Transverse colon (tissue), 4 donors: ENCODE results near the gene MAU2. TPM values are rescaled to one million over a fixed set of nuclear protein-coding genes. Genes with fewer than 3 reads are reported as not detected.

Experiments
- DNase-seq: peaks from one replicate; pipeline ENCODE4 v3.0.0-alpha.2; 2019
- H3K27ac ChIP-seq, 4 donors: fragments of 200-600 bp; sonication (generic); 2 replicates each; pipeline ENCODE4 v1.5.1; 2016 to 2018; ENCODE audit warnings: inconsistent platforms in 4 of 4
- H3K27me3 ChIP-seq: fragments of 200-600 bp; sonication (generic); 2 replicates; pipeline ENCODE4 v1.5.1; 2017; ENCODE audit warnings: inconsistent platforms
- H3K36me3 ChIP-seq, 4 donors: fragments of 200-600 bp; sonication (generic); 2 replicates each; pipeline ENCODE4 v1.5.1; 2017 to 2019; ENCODE audit warnings: inconsistent platforms in 4 of 4
- H3K4me1 ChIP-seq, 4 donors: fragments of 200-600 bp; sonication (generic); 2 replicates each; pipeline ENCODE4 v1.5.1; 2017 to 2020; ENCODE audit warnings: inconsistent platforms in 4 of 4
- H3K4me3 ChIP-seq, 4 donors: fragments of 200-600 bp; sonication (generic); 1 replicate in 1 of 4; 2 replicates in 3 of 4; pipeline versions ENCODE4 v1.5.1 to v1.6.1; 2017 to 2019; ENCODE audit warnings: inconsistent platforms in 4 of 4
- H3K9me3 ChIP-seq, 2 donors: fragments of 200-600 bp; sonication (generic); 2 replicates each; pipeline ENCODE4 v1.5.1; 2017 to 2019; ENCODE audit warnings: inconsistent platforms in 2 of 2
- EP300 ChIP-seq: sonication (generic); formaldehyde crosslinking; IDR thresholded peaks from one replicate; pipeline ENCODE4 v1.6.1; 2017; ENCODE audit warnings: antibody characterized with exemption, low read depth
- POLR2A ChIP-seq: fragments of 450-650 bp; IDR thresholded peaks from one replicate; pipeline ENCODE4 v1.6.1; 2016; ENCODE audit warnings: antibody characterized with exemption, mild to moderate bottlenecking, moderate library complexity
- POLR2AphosphoS5 ChIP-seq, 3 donors: sonication (generic); formaldehyde crosslinking; IDR thresholded peaks; one replicate each; pipeline ENCODE4 v1.6.1; 2016; ENCODE audit warnings: antibody characterized with exemption in 3 of 3
- WGBS, 2 donors: methylation state at CpG; one replicate each; pipeline ENCODE4 v1.1.5; 2018; ENCODE audit warnings: low coverage in 1 of 2; 5-methylcytosine and 5-hydroxymethylcytosine counted together
- in situ Hi-C, 4 donors: fragments of 200-750 bp; cut with MboI; loops; one replicate each; pipeline versions ENCODE4 v1.15.0 to v1.15.1; 2017; ENCODE audit warnings: low sequenced_read_pairs in 3 of 4, low pct_ligation_motif_present in 1 of 4, low pct_unique_long_range_greater_than_20kb in 1 of 4
- intact Hi-C: fragments of 100-400 bp; cut with DNase I; formaldehyde crosslinking; loops from one replicate; pipeline ENCODE4 v1.15.1; 2023; ENCODE audit warnings: low total_unique reads
- total RNA-seq, 4 donors: library from RNA; depleted of rRNA; stranded (reverse); fragments of >200 nt; gene quantifications; one replicate each; pipeline ENCODE4 v1.1.0, GENCODE V29; 2016
- TF ChIP-seq, protein P1 (sequence below), 5 experiments: fragments of 200-600 bp in 3 of 5; fragments of 450-650 bp in 2 of 5; sonication (generic) in 3 of 5; IDR thresholded peaks; 1 replicate in 2 of 5; 2 replicates in 3 of 5; pipeline ENCODE4 v1.5.1; 2016 to 2017; ENCODE audit warnings: antibody characterized with exemption in 5 of 5, inconsistent platforms in 3 of 5, mild to moderate bottlenecking in 2 of 5, moderate library complexity in 1 of 5

The MAU2 gene
- total RNA-seq, 4 donors from 2014 or later = 59.1 to 214 (median 79.2) TPM

DNA sequence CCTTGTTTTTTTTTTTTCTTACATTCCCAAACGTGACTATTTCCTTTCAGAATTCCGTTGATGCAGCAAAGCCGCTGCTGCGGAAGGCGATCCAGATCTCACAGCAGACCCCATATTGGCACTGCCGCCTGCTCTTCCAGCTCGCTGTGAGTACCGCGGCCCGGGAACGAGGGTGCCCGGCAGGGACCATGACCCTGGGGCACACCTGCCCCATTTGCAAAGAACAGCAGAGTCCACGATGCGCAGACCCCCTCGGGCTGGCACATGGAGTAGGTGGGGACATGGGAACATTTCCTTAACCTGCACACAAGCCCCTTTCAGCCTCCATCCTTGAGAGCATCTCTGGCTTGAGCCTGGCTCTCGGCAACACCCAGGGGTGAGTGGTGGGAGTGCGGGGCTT lies 16.5 kb downstream of the MAU2 start:
- DNase-seq = no peak
- no peak overlapping the region for H3K4me3 ChIP-seq
- no peaks in the 10 kb centered on the region for H3K4me1 ChIP-seq
- no peaks in the 10 kb centered on the region for H3K9me3 ChIP-seq
- TF ChIP-seq EP300 = no peak
- TF ChIP-seq POLR2AphosphoS5 (IDR thresholded peaks at IDR 0.05) = no peak
- no peak for TF ChIP-seq POLR2A
- TF ChIP-seq, protein P1, sequence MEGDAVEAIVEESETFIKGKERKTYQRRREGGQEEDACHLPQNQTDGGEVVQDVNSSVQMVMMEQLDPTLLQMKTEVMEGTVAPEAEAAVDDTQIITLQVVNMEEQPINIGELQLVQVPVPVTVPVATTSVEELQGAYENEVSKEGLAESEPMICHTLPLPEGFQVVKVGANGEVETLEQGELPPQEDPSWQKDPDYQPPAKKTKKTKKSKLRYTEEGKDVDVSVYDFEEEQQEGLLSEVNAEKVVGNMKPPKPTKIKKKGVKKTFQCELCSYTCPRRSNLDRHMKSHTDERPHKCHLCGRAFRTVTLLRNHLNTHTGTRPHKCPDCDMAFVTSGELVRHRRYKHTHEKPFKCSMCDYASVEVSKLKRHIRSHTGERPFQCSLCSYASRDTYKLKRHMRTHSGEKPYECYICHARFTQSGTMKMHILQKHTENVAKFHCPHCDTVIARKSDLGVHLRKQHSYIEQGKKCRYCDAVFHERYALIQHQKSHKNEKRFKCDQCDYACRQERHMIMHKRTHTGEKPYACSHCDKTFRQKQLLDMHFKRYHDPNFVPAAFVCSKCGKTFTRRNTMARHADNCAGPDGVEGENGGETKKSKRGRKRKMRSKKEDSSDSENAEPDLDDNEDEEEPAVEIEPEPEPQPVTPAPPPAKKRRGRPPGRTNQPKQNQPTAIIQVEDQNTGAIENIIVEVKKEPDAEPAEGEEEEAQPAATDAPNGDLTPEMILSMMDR (IDR thresholded peaks at IDR 0.05) = no peak
- WGBS, 2 donors = 92 to 94% methylated on average over 5 to 17 of the region's 17 CpGs
- in situ Hi-C loops = no loop called here
- intact Hi-C loops = no loop called here
- no peaks in the 10 kb centered on the region for H3K27me3 ChIP-seq
- peaks cover 0 to 46% (median 18%) of the 10 kb centered on the region in 4 donors for H3K36me3 ChIP-seq
- no peak overlapping the region for H3K27ac ChIP-seq

DNA sequence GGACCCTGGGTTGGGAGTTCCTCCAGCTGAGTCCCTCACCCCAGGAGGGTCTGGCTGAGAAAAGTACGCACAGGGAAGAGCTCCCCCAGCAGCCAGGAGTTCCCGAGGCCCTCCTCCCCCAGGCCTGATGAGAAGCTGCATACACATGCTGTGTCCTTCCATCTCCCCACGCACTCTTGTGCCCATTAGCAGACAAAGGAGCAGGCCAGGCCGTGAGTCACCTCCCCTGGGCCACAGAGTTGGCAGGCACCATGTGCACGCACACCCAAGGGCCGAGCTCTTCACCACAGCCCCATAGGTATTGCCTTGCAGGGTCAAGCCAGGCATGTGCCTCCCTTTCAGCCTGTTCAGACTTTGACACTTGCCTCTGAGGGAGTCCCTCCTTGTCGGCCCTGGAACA lies 17.5 kb downstream of the MAU2 start:
- no peak for DNase-seq
- no peaks in the 10 kb centered on the region for H3K9me3 ChIP-seq
- H3K4me3 ChIP-seq = no peak overlapping the region
- in situ Hi-C loops (no loop called here), intact Hi-C loops (no loop called here)
- TF ChIP-seq POLR2AphosphoS5 (IDR thresholded peaks at IDR 0.05) (no peak), EP300 (no peak), POLR2A (no peak)
- TF ChIP-seq, protein P1 (IDR thresholded peaks at IDR 0.05) = no peak
- 91% methylated on average over 7 of the region's 7 CpGs; no CpG with 5 or more reads in 1 of the 2 donors for WGBS, 2 donors
- no peaks in the 10 kb centered on the region for H3K27me3 ChIP-seq
- H3K36me3 ChIP-seq = peaks cover 0 to 46% (median 19%) of the 10 kb centered on the region in 4 donors
- H3K27ac ChIP-seq = no peak overlapping the region
- H3K4me1 ChIP-seq = no peaks in the 10 kb centered on the region

DNA sequence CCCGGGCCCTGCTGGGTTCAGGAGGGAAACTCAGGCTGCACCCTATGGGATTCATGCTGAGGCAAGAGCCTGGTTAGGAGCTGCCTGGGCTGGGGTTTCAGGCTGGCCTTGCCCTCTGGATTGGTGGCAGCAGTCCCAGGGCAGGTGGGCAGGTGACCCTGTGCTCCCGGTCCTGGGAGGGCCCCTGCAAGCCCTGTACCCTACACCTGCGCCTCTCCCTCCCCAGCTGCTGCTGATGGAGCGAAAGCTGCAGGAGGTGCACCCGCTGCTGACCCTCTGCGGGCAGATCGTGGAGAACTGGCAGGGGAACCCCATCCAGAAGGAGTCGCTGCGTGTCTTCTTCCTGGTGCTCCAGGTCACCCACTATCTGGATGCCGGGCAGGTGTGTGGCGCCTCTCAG lies 20.4 kb downstream of the MAU2 start:
- in situ Hi-C loops (no loop called here), intact Hi-C loops (no loop called here)
- Histone ChIP-seq H3K27me3 (no peaks in the 10 kb centered on the region), H3K36me3 (peaks cover 0 to 64% (median 24%) of the 10 kb centered on the region in 4 donors), H3K9me3 (no peaks in the 10 kb centered on the region), H3K27ac (no peak overlapping the region), H3K4me3 (no peak overlapping the region), H3K4me1 (no peaks in the 10 kb centered on the region)
- TF ChIP-seq EP300 = no peak
- no peak for TF ChIP-seq POLR2A
- TF ChIP-seq, protein P1 (IDR thresholded peaks at IDR 0.05) = no peak
- no peak for TF ChIP-seq POLR2AphosphoS5 (IDR thresholded peaks at IDR 0.05)
- WGBS, 2 donors = 93% methylated on average over 11 of the region's 11 CpGs; no CpG with 5 or more reads in 1 of the 2 donors
- DNase-seq = no peak

DNA sequence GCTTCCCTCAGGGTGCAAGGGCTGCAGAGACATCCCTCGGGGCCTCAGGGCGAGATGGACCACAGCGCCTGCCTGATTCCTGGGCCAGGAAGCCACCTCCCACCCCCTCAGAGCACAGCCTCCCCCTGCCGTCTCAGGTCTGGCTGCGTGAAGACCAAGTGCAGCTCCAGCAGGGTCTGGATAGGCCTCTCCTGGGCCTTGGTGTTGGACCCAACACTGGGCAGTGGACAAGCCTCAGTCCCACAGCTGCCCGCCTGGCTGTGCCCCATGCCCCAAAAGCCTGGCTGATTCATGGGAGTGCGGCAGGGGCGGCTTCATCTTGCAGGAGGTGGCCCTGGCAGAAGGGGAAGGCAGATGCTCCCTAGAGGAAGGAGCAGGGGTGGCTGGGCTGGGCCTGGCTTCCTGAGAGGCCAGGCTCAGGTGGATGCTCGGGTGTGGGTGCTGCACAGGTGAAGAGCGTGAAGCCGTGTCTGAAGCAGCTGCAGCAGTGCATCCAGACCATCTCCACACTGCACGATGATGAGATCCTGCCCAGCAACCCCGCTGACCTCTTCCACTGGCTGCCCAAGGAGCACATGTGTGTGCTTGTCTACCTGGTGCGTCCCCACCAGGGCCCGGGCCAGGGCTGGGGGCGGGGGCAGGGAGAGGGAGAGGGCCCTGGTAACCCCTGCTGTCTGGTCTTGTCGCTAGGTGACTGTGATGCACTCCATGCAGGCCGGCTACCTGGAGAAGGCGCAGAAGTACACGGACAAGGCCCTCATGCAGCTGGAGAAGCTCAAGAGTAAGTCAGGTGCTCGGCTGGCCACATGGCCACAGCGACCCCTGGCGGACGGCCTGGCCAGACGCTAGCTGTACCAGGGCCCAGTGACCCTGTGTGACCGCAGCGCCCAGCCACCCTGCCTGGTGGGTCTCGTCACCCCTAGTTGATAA lies 21.7 kb downstream of the MAU2 start:
- no peaks in the 10 kb centered on the region for H3K9me3 ChIP-seq

More for the DNA sequence above, 21.7 kb downstream of the MAU2 start:
- peak; percentile 65 for DNase-seq
- TF ChIP-seq, protein P1 (IDR thresholded peaks at IDR 0.05) = peak; percentile 73 to 86 (median 81)
- TF ChIP-seq POLR2AphosphoS5 (IDR thresholded peaks at IDR 0.05) (peak in 1 of 3 donors; percentile 34), EP300 (no peak), POLR2A (no peak)
- Histone ChIP-seq H3K4me1 (no peaks in the 10 kb centered on the region), H3K36me3 (peaks cover 0 to 67% (median 24%) of the 10 kb centered on the region in 4 donors), H3K27ac (no peak overlapping the region), H3K4me3 (no peak overlapping the region), H3K27me3 (no peaks in the 10 kb centered on the region)
- in situ Hi-C loops (no loop called here), intact Hi-C loops (no loop called here)
- WGBS, 2 donors = 66% methylated on average over 22 of the region's 28 CpGs; no CpG with 5 or more reads in 1 of the 2 donors
